GM10847 (cell line): ENCODE results near the gene NAV2.

ENCODE experiments used
- POLR2A ChIP-seq: IDR thresholded peaks from 2 replicates; pipeline ENCODE4 v1.6.1; 2011; ENCODE audit not compliant: insufficient read length; ENCODE audit errors: extremely low read depth

Gene NAV2

GRCh38 chr11:19813158-19813879 is 100.7 kb downstream of the NAV2 start:
- no peak for TF ChIP-seq POLR2A

- TF ChIP-seq POLR2A, result no peak
These were observed 101.8 kb downstream of the NAV2 start for GRCh38 chr11:19814421-19814820.

- TF ChIP-seq POLR2A, result no peak
These were observed 103.4 kb downstream of the NAV2 start for GRCh38 chr11:19816040-19816439.

- TF ChIP-seq POLR2A, result no peak
These were observed 104.2 kb downstream of the NAV2 start for GRCh38 chr11:19816817-19817216.

GRCh38 chr11:19817265-19817851 is 104.7 kb downstream of the NAV2 start:
- no peak for TF ChIP-seq POLR2A

- TF ChIP-seq POLR2A, result no peak
These were observed 105.2 kb downstream of the NAV2 start for GRCh38 chr11:19817870-19818269.

- TF ChIP-seq POLR2A, result no peak
These were observed 106.0 kb downstream of the NAV2 start for GRCh38 chr11:19818619-19819018.

- no peak for TF ChIP-seq POLR2A
These were observed 106.5 kb downstream of the NAV2 start for GRCh38 chr11:19819148-19819547.

- TF ChIP-seq POLR2A, result no peak
These were observed 107.5 kb downstream of the NAV2 start for GRCh38 chr11:19820100-19820499.

GRCh38 chr11:19821412-19821875 is 108.8 kb downstream of the NAV2 start:
- TF ChIP-seq POLR2A, result no peak

GRCh38 chr11:19821993-19822392 is 109.4 kb downstream of the NAV2 start:
- no peak for TF ChIP-seq POLR2A

- TF ChIP-seq POLR2A, result no peak
These were observed 109.9 kb downstream of the NAV2 start for GRCh38 chr11:19822531-19822930.

GRCh38 chr11:19826606-19827005 is 114.0 kb downstream of the NAV2 start:
- TF ChIP-seq POLR2A, result no peak

- no peak for TF ChIP-seq POLR2A
These were observed 114.9 kb downstream of the NAV2 start for GRCh38 chr11:19827399-19828135.

GRCh38 chr11:19828382-19829108 is 115.9 kb downstream of the NAV2 start:
- no peak for TF ChIP-seq POLR2A

GRCh38 chr11:19829109-19829837 is 116.6 kb downstream of the NAV2 start:
- no peak for TF ChIP-seq POLR2A
